Chondrocyte (in vitro differentiated cells): ENCODE results near the gene FASTKD2. TPM values are rescaled to one million over a fixed set of nuclear protein-coding genes. Genes with fewer than 3 reads are reported as not detected.

ENCODE experiments used
- DNase-seq: peaks from one replicate; pipeline ENCODE4 v3.0.0; 2021; ENCODE audit warnings: mixed read lengths, low spot score
- H3K27ac Mint-ChIP-seq: one replicate; pipeline ENCODE4 v1.8.0; 2021; ENCODE audit warnings: mild to moderate bottlenecking, moderate library complexity, mixed read lengths; ENCODE audit not compliant: unreplicated experiment
- H3K27me3 Mint-ChIP-seq: 2 replicates; pipeline ENCODE4 v1.8.0; 2021; ENCODE audit warnings: low read depth, mixed read lengths
- H3K36me3 Mint-ChIP-seq: 2 replicates; pipeline ENCODE4 v1.8.0; 2021; ENCODE audit warnings: low read depth, mixed read lengths
- H3K4me1 Mint-ChIP-seq: 2 replicates; pipeline ENCODE4 v1.8.0; 2021; ENCODE audit warnings: low read depth, mild to moderate bottlenecking, mixed read lengths
- H3K4me3 Mint-ChIP-seq: one replicate; pipeline ENCODE4 v1.8.0; 2021; ENCODE audit warnings: mild to moderate bottlenecking, moderate library complexity, mixed read lengths; ENCODE audit not compliant: unreplicated experiment
- H3K9me3 Mint-ChIP-seq: 2 replicates; pipeline ENCODE4 v1.8.0; 2021; ENCODE audit warnings: low read depth, mixed read lengths
- total RNA-seq: library from RNA; stranded (reverse); gene quantifications from 3 replicates; pipeline ENCODE4 v1.2.1, GENCODE V29; 2021
- TF ChIP-seq, protein P1 (sequence below): fragments of 200-600 bp; sonication (generic); IDR thresholded peaks from 2 replicates; pipeline ENCODE4 v1.5.0; 2021; ENCODE audit warnings: antibody characterized with exemption, mild to moderate bottlenecking, moderate library complexity

Gene FASTKD2
- total RNA-seq, 1 donor from 2014 or later = 15.7 TPM

DNA sequence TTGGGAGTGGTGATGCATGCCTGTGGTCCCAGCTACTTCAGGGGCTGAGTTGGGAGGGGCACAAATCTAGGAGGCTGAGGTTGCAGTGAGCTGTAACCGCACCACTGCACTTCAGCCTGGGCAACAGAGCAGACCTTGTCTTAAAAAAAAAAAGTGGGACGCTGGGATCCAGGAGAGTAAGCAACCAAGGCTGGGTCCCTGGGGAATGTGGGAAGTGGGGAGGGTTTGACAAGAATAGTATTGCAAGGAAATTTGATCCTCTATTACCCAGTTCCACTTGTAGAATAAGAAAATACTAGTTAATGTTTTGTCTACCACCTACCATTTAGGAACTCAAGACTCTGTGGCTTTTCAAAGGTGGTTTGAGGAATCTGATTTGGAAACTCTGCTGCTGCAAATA, 26.1 kb upstream of the FASTKD2 start:
- H3K27me3 Mint-ChIP-seq = peaks cover 11% of the 10 kb centered on the region
- no peaks in the 10 kb centered on the region for H3K9me3 Mint-ChIP-seq
- TF ChIP-seq, protein P1, sequence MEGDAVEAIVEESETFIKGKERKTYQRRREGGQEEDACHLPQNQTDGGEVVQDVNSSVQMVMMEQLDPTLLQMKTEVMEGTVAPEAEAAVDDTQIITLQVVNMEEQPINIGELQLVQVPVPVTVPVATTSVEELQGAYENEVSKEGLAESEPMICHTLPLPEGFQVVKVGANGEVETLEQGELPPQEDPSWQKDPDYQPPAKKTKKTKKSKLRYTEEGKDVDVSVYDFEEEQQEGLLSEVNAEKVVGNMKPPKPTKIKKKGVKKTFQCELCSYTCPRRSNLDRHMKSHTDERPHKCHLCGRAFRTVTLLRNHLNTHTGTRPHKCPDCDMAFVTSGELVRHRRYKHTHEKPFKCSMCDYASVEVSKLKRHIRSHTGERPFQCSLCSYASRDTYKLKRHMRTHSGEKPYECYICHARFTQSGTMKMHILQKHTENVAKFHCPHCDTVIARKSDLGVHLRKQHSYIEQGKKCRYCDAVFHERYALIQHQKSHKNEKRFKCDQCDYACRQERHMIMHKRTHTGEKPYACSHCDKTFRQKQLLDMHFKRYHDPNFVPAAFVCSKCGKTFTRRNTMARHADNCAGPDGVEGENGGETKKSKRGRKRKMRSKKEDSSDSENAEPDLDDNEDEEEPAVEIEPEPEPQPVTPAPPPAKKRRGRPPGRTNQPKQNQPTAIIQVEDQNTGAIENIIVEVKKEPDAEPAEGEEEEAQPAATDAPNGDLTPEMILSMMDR = no peak
- H3K4me3 Mint-ChIP-seq = no peak overlapping the region
- H3K4me1 Mint-ChIP-seq = no peaks in the 10 kb centered on the region
- no peak for DNase-seq
- no peak overlapping the region for H3K27ac Mint-ChIP-seq
- no peaks in the 10 kb centered on the region for H3K36me3 Mint-ChIP-seq

DNA sequence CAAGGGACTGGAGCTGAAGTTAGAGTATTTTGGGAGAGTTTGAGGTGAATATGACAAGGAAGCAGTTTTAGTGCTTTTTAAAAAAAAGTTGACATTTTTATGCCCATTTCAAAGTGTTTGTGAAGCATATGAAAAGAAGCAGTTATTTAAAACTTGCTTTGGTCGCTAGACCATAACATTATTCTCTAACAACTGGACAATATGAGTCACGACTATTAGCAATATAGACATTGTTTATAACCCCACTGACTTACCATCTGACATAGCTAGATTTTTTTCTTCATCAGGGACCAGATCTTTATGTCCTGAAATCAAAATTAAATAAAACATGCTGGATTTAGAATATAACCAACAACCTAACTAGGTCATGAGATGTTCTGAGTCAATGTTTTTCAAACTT, 24.6 kb upstream of the FASTKD2 start:
- Mint-ChIP-seq H3K27ac (no peak overlapping the region), H3K27me3 (peaks cover 13% of the 10 kb centered on the region), H3K4me3 (no peak overlapping the region), H3K9me3 (no peaks in the 10 kb centered on the region), H3K4me1 (no peaks in the 10 kb centered on the region), H3K36me3 (no peaks in the 10 kb centered on the region)
- no peak for DNase-seq
- TF ChIP-seq, protein P1 = no peak

DNA sequence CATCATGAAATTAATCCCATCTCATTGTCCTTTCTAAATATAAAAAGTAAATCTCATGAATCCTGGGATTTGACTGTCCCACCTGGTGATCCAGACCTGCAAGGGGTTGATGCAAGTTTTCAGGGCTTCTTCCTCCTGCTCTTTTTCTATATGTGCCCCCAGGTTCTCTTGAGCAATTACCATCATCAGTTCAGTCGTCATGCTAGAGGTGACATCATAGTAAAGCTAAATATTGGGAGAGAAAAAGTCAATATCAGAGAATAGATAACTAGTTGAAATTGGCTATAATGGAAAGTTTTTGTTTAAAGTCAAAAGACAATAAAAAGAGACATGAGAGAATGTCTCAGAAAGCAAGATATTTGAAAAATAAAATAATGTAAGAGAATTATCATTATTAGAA, 8.6 kb upstream of the FASTKD2 start:
- H3K4me1 Mint-ChIP-seq = no peaks in the 10 kb centered on the region
- TF ChIP-seq, protein P1 = no peak
- H3K36me3 Mint-ChIP-seq = no peaks in the 10 kb centered on the region
- no peak for DNase-seq
- H3K4me3 Mint-ChIP-seq = no peak overlapping the region
- no peak overlapping the region for H3K27ac Mint-ChIP-seq
- H3K27me3 Mint-ChIP-seq = peaks cover 33% of the 10 kb centered on the region
- H3K9me3 Mint-ChIP-seq = no peaks in the 10 kb centered on the region

DNA sequence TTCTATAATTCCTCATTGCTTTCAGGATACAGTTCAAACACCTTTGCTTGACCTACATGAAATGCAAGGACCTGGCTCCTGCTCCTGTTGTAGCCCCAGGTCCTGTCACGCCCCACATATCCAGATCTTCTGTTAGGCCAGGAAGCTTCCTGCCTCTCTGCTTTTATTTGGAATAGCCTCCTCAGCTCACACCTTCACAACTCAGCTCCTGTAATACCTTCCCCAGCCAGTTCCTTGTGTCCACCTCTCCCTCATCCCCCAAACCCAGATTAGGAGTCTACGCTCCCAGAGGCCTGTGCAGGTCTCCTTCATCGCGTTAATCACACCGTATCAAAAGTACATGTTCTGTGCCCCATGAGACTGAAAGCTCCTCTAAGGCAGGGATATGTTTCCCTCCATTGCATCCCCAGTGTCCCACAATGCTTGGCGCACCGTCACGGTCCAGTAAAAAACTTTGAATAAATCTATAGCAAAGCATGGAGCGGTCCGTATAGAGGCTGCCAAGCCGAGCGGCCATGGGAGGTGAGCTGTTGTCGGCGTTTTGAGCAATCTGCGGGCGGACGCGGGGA, 649 bp upstream of the FASTKD2 start:
- TF ChIP-seq, protein P1 = no peak
- Mint-ChIP-seq H3K36me3 (peaks cover 4% of the 10 kb centered on the region), H3K9me3 (no peaks in the 10 kb centered on the region), H3K27me3 (peaks cover 5% of the 10 kb centered on the region), H3K27ac (peak overlapping the region; percentile 99), H3K4me1 (peaks cover 24% of the 10 kb centered on the region), H3K4me3 (peak overlapping the region; percentile 94)
- no peak for DNase-seq

DNA sequence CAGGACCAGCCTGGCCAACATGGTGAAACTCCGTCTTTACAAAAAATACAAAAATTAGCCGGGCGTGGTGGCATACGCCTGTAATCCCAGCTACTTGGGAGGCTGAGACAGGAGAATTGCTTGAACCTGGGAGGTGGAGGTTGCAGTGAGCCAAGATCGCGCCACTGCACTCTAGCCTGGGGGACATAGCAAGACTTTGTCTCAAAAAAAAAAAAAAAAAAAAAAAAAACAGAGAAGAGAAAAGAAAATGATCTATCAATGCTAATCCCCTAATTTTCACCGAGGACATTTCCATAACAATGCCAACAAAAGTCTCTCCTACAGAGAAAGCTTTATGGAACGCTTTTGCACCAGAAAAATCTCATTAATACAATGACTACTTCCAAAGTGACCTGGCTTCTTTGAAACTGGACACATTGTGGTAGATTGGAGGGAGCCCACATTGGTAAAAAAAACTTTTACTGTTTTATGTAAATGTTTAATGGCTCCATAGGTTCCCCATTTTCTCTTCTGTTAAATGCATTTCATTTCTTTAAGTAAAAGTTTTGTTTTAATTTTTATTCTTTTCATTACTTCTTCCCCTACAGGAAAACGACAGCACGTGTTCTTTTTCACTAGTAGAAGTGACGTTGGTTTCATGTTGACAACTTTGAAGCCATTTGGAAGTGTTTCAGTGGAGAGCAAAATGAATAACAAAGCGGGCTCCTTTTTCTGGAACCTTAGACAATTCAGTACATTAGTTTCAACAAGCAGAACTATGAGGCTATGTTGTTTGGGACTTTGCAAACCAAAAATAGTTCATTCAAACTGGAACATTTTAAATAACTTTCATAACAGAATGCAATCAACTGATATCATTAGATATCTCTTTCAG, 888 bp downstream of the FASTKD2 start:
- DNase-seq = no peak
- Mint-ChIP-seq H3K27ac (peak overlapping the region; percentile 99), H3K4me1 (peaks cover 24% of the 10 kb centered on the region), H3K4me3 (peak overlapping the region; percentile 94), H3K9me3 (no peaks in the 10 kb centered on the region), H3K36me3 (peaks cover 4% of the 10 kb centered on the region), H3K27me3 (no peaks in the 10 kb centered on the region)
- TF ChIP-seq, protein P1 = no peak
